ENCODE measurements around the gene STK32B. TPM values are rescaled to one million over a fixed set of nuclear protein-coding genes. Genes with fewer than 3 reads are reported as not detected.

The STK32B gene
- total RNA-seq, 1 donor from 2014 or later = 2.5 TPM

GRCh38 chr4:5086535-5086934 lies 35.3 kb downstream of the STK32B start:
- H3K27me3 Mint-ChIP-seq (ENCODE audit: unreplicated experiment) = no peaks in the 10 kb centered on the region
- no peaks in the 10 kb centered on the region for H3K4me1 Mint-ChIP-seq (ENCODE audit: low read depth, unreplicated experiment)
- H3K36me3 Mint-ChIP-seq (ENCODE audit: unreplicated experiment) = peaks cover 16% of the 10 kb centered on the region
- no peak overlapping the region for H3K4me3 Mint-ChIP-seq (ENCODE audit: unreplicated experiment)
- peaks cover 3% of the 10 kb centered on the region for H3K9me3 Mint-ChIP-seq (ENCODE audit: unreplicated experiment)
- DNase-seq = no peak
- no peak for TF ChIP-seq CTCF (IDR thresholded peaks at IDR 0.05; ENCODE audit: partially characterized antibody, unreplicated experiment)
- H3K27ac Mint-ChIP-seq (ENCODE audit: unreplicated experiment) = no peak overlapping the region

- no peak overlapping the region for H3K27ac Mint-ChIP-seq (ENCODE audit: unreplicated experiment)
- H3K36me3 Mint-ChIP-seq (ENCODE audit: unreplicated experiment) = peaks cover 6% of the 10 kb centered on the region
- no peaks in the 10 kb centered on the region for H3K9me3 Mint-ChIP-seq (ENCODE audit: unreplicated experiment)
- TF ChIP-seq CTCF (IDR thresholded peaks at IDR 0.05; ENCODE audit: partially characterized antibody, unreplicated experiment) = no peak
- peaks cover 6% of the 10 kb centered on the region for H3K27me3 Mint-ChIP-seq (ENCODE audit: unreplicated experiment)
- no peak overlapping the region for H3K4me3 Mint-ChIP-seq (ENCODE audit: unreplicated experiment)
- H3K4me1 Mint-ChIP-seq (ENCODE audit: low read depth, unreplicated experiment) = no peaks in the 10 kb centered on the region
- DNase-seq = no peak
Measured at GRCh38 chr4:5096261-5096660, 45.0 kb downstream of the STK32B start.

- Mint-ChIP-seq H3K27me3 (ENCODE audit: unreplicated experiment) (peaks cover 7% of the 10 kb centered on the region), H3K36me3 (ENCODE audit: unreplicated experiment) (no peaks in the 10 kb centered on the region), H3K4me3 (ENCODE audit: unreplicated experiment) (no peak overlapping the region), H3K27ac (ENCODE audit: unreplicated experiment) (no peak overlapping the region), H3K9me3 (ENCODE audit: unreplicated experiment) (no peaks in the 10 kb centered on the region), H3K4me1 (ENCODE audit: low read depth, unreplicated experiment) (no peaks in the 10 kb centered on the region)
- TF ChIP-seq CTCF (IDR thresholded peaks at IDR 0.05; ENCODE audit: partially characterized antibody, unreplicated experiment) = no peak
- no peak for DNase-seq
Measured at GRCh38 chr4:5098176-5098575, 46.9 kb downstream of the STK32B start.

- Mint-ChIP-seq H3K27ac (ENCODE audit: unreplicated experiment) (no peak overlapping the region), H3K36me3 (ENCODE audit: unreplicated experiment) (no peaks in the 10 kb centered on the region), H3K27me3 (ENCODE audit: unreplicated experiment) (peaks cover 7% of the 10 kb centered on the region), H3K4me1 (ENCODE audit: low read depth, unreplicated experiment) (no peaks in the 10 kb centered on the region), H3K4me3 (ENCODE audit: unreplicated experiment) (no peak overlapping the region), H3K9me3 (ENCODE audit: unreplicated experiment) (no peaks in the 10 kb centered on the region)
- no peak for DNase-seq
- no peak for TF ChIP-seq CTCF (IDR thresholded peaks at IDR 0.05; ENCODE audit: partially characterized antibody, unreplicated experiment)
Measured at GRCh38 chr4:5100336-5100735, 49.1 kb downstream of the STK32B start.

- Mint-ChIP-seq H3K36me3 (ENCODE audit: unreplicated experiment) (no peaks in the 10 kb centered on the region), H3K9me3 (ENCODE audit: unreplicated experiment) (no peaks in the 10 kb centered on the region), H3K4me1 (ENCODE audit: low read depth, unreplicated experiment) (no peaks in the 10 kb centered on the region), H3K27ac (ENCODE audit: unreplicated experiment) (no peak overlapping the region), H3K4me3 (ENCODE audit: unreplicated experiment) (no peak overlapping the region), H3K27me3 (ENCODE audit: unreplicated experiment) (peaks cover 7% of the 10 kb centered on the region)
- no peak for TF ChIP-seq CTCF (IDR thresholded peaks at IDR 0.05; ENCODE audit: partially characterized antibody, unreplicated experiment)
- no peak for DNase-seq
Measured at GRCh38 chr4:5100986-5101385, 49.7 kb downstream of the STK32B start.

Measured in glutamatergic neuron (in vitro differentiated cells).